Tibial nerve (tissue), 4 donors: ENCODE results near the gene ARHGAP33. TPM values are rescaled to one million over a fixed set of nuclear protein-coding genes. Genes with fewer than 3 reads are reported as not detected.

Experiments used
- DNase-seq, 2 donors: peaks; one replicate each; pipeline ENCODE4 v3.0.0-alpha.2; 2019; ENCODE audit warnings: low spot score in 2 of 2
- H3K27ac ChIP-seq, 4 donors: fragments of 200-600 bp; sonication (generic) in 3 of 4; one replicate each; pipeline ENCODE4 v1.5.1; 2017 to 2019; ENCODE audit warnings: mild to moderate bottlenecking in 1 of 4
- H3K27me3 ChIP-seq, 2 donors: fragments of 200-600 bp; sonication (generic) in 1 of 2; one replicate each; pipeline versions ENCODE4 v1.5.1 to v1.6.0; 2017 to 2019
- H3K36me3 ChIP-seq, 3 donors: fragments of 200-600 bp; sonication (generic); one replicate each; pipeline ENCODE4 v1.5.1; 2018 to 2019
- H3K4me1 ChIP-seq, 4 donors: fragments of 200-600 bp; sonication (generic) in 3 of 4; one replicate each; pipeline ENCODE4 v1.5.1; 2017 to 2019
- H3K4me3 ChIP-seq, 4 donors: fragments of 200-600 bp; sonication (generic) in 3 of 4; one replicate each; pipeline ENCODE4 v1.5.1; 2017 to 2019; ENCODE audit warnings: mild to moderate bottlenecking in 1 of 4, moderate library complexity in 1 of 4
- H3K9me3 ChIP-seq, 4 donors: fragments of 200-600 bp; sonication (generic) in 3 of 4; one replicate each; pipeline ENCODE4 v1.5.1; 2017 to 2019
- EP300 ChIP-seq, 2 donors: sonication (generic); formaldehyde crosslinking; IDR thresholded peaks; one replicate each; pipeline ENCODE4 v1.6.1; 2017; ENCODE audit warnings: antibody characterized with exemption in 2 of 2, mild to moderate bottlenecking in 1 of 2
- POLR2A ChIP-seq, 2 donors: fragments of 450-650 bp; IDR thresholded peaks; one replicate each; pipeline ENCODE4 v1.6.1; 2017; ENCODE audit warnings: antibody characterized with exemption in 2 of 2, mild to moderate bottlenecking in 2 of 2, moderate library complexity in 2 of 2
- WGBS, 2 donors: methylation state at CpG; one replicate each; pipeline ENCODE4 v1.1.5; 2018; 5-methylcytosine and 5-hydroxymethylcytosine counted together
- total RNA-seq, 4 donors: library from RNA; depleted of rRNA; stranded (reverse); fragments of >200 nt; gene quantifications; one replicate each; pipeline ENCODE4 v1.1.0, GENCODE V29; 2016
- TF ChIP-seq, protein P1 (sequence below), 5 experiments: fragments of 200-600 bp in 3 of 5; fragments of 450-650 bp in 2 of 5; sonication (generic) in 3 of 5; IDR thresholded peaks; one replicate each; pipeline ENCODE4 v1.5.1; 2016 to 2019; ENCODE audit warnings: antibody characterized with exemption in 5 of 5, mild to moderate bottlenecking in 3 of 5, moderate library complexity in 2 of 5

Gene ARHGAP33
- total RNA-seq, 4 donors from 2014 or later = 6.6 to 46.8 (median 26.1) TPM

DNA sequence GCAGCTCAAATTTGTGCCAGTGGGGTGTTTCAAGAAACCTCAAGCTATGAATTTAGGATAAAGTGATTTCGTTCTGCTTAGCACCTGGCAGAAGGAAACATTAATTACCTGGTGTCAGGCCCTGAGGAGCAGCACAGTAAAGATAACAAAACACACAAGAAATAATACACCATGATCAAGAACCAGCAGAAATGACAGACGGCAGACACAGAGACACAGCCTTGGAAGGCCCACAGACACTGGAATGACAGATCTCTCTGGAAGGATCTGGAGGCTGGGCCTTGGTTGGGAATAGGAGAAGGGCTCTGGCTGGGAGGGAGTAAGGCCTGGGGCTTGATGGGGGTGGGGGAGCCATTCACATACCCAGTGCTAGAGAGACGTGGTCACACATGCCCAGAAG lies 26.5 kb downstream of the ARHGAP33 start:
- peaks cover 0 to 35% of the 10 kb centered on the region in 2 donors for H3K27me3 ChIP-seq
- peaks cover 0 to 9% (median 0%) of the 10 kb centered on the region in 4 donors for H3K9me3 ChIP-seq
- H3K36me3 ChIP-seq = no peaks in the 10 kb centered on the region
- WGBS, 2 donors = 58 to 59% methylated on average over 3 of the region's 3 CpGs
- no peak overlapping the region for H3K27ac ChIP-seq
- TF ChIP-seq POLR2A (IDR thresholded peaks at IDR 0.05) (no peak), EP300 (IDR thresholded peaks at IDR 0.05) (no peak)
- TF ChIP-seq, protein P1, sequence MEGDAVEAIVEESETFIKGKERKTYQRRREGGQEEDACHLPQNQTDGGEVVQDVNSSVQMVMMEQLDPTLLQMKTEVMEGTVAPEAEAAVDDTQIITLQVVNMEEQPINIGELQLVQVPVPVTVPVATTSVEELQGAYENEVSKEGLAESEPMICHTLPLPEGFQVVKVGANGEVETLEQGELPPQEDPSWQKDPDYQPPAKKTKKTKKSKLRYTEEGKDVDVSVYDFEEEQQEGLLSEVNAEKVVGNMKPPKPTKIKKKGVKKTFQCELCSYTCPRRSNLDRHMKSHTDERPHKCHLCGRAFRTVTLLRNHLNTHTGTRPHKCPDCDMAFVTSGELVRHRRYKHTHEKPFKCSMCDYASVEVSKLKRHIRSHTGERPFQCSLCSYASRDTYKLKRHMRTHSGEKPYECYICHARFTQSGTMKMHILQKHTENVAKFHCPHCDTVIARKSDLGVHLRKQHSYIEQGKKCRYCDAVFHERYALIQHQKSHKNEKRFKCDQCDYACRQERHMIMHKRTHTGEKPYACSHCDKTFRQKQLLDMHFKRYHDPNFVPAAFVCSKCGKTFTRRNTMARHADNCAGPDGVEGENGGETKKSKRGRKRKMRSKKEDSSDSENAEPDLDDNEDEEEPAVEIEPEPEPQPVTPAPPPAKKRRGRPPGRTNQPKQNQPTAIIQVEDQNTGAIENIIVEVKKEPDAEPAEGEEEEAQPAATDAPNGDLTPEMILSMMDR (IDR thresholded peaks at IDR 0.05) = no peak
- H3K4me3 ChIP-seq = no peak overlapping the region
- DNase-seq = no peak
- peaks cover 0 to 8% (median 0%) of the 10 kb centered on the region in 4 donors for H3K4me1 ChIP-seq

GRCh38 chr19:35805526-35806102 lies 30.2 kb downstream of the ARHGAP33 start:
- DNase-seq = no peak
- H3K36me3 ChIP-seq = no peaks in the 10 kb centered on the region
- H3K4me3 ChIP-seq = no peak overlapping the region
- no peaks in the 10 kb centered on the region for H3K4me1 ChIP-seq
- TF ChIP-seq POLR2A (IDR thresholded peaks at IDR 0.05) (no peak), EP300 (IDR thresholded peaks at IDR 0.05) (no peak)
- TF ChIP-seq, protein P1 (IDR thresholded peaks at IDR 0.05) = no peak
- 67 to 70% methylated on average over 4 to 5 of the region's 5 CpGs for WGBS, 2 donors
- no peak overlapping the region for H3K27ac ChIP-seq
- H3K27me3 ChIP-seq = peaks cover 0 to 16% of the 10 kb centered on the region in 2 donors
- H3K9me3 ChIP-seq = peaks cover 0 to 9% (median 0%) of the 10 kb centered on the region in 4 donors

GRCh38 chr19:35806597-35806996 lies 31.2 kb downstream of the ARHGAP33 start:
- no peak overlapping the region for H3K4me3 ChIP-seq
- H3K4me1 ChIP-seq = no peaks in the 10 kb centered on the region
- TF ChIP-seq EP300 (IDR thresholded peaks at IDR 0.05) = no peak
- TF ChIP-seq, protein P1 (IDR thresholded peaks at IDR 0.05) = no peak
- no peak for TF ChIP-seq POLR2A (IDR thresholded peaks at IDR 0.05)
- no peak overlapping the region for H3K27ac ChIP-seq
- H3K9me3 ChIP-seq = peaks cover 0 to 6% (median 0%) of the 10 kb centered on the region in 4 donors
- WGBS, 2 donors = 83 to 87% methylated on average over 13 to 17 of the region's 18 CpGs
- DNase-seq = no peak
- H3K36me3 ChIP-seq = no peaks in the 10 kb centered on the region
- peaks cover 0 to 14% of the 10 kb centered on the region in 2 donors for H3K27me3 ChIP-seq

GRCh38 chr19:35807633-35808032 lies 32.3 kb downstream of the ARHGAP33 start:
- peaks cover 0 to 18% of the 10 kb centered on the region in 2 donors for H3K27me3 ChIP-seq
- H3K9me3 ChIP-seq = no peaks in the 10 kb centered on the region
- no peaks in the 10 kb centered on the region for H3K4me1 ChIP-seq
- no peak overlapping the region for H3K27ac ChIP-seq
- H3K36me3 ChIP-seq = no peaks in the 10 kb centered on the region
- H3K4me3 ChIP-seq = no peak overlapping the region
- TF ChIP-seq EP300 (IDR thresholded peaks at IDR 0.05) = no peak
- TF ChIP-seq, protein P1 (IDR thresholded peaks at IDR 0.05) = no peak
- no peak for TF ChIP-seq POLR2A (IDR thresholded peaks at IDR 0.05)
- 90% methylated on average over 5 of the region's 5 CpGs for WGBS, 2 donors
- no peak for DNase-seq

- no peaks in the 10 kb centered on the region for H3K9me3 ChIP-seq
- DNase-seq = no peak
- peaks cover 0 to 29% of the 10 kb centered on the region in 2 donors for H3K27me3 ChIP-seq
- H3K36me3 ChIP-seq = no peaks in the 10 kb centered on the region
- no peak overlapping the region for H3K4me3 ChIP-seq
- H3K4me1 ChIP-seq = no peaks in the 10 kb centered on the region
- H3K27ac ChIP-seq = no peak overlapping the region
- 64 to 68% methylated on average over 16 to 18 of the region's 18 CpGs for WGBS, 2 donors
- TF ChIP-seq, protein P1 (IDR thresholded peaks at IDR 0.05) = no peak
- TF ChIP-seq POLR2A (IDR thresholded peaks at IDR 0.05) = no peak
- no peak for TF ChIP-seq EP300 (IDR thresholded peaks at IDR 0.05)
Measured at GRCh38 chr19:35811317-35812219, 36.2 kb downstream of the ARHGAP33 start.
